GM21717 (cell line): ENCODE data around the gene MYPN.
"Not testable (repeated sequence)": the region's sequence is repeated elsewhere in the genome, so short reads cannot be mapped to it uniquely, and the experiment has no call there.

Source experiments
- ATAC-seq: cut with Tn5 transposase; IDR thresholded peaks from one replicate; pipeline ENCODE4 v1.9.1; 2021; ENCODE audit warnings: mild to moderate bottlenecking, moderate library complexity; ENCODE audit not compliant: unreplicated experiment

The MYPN gene

DNA sequence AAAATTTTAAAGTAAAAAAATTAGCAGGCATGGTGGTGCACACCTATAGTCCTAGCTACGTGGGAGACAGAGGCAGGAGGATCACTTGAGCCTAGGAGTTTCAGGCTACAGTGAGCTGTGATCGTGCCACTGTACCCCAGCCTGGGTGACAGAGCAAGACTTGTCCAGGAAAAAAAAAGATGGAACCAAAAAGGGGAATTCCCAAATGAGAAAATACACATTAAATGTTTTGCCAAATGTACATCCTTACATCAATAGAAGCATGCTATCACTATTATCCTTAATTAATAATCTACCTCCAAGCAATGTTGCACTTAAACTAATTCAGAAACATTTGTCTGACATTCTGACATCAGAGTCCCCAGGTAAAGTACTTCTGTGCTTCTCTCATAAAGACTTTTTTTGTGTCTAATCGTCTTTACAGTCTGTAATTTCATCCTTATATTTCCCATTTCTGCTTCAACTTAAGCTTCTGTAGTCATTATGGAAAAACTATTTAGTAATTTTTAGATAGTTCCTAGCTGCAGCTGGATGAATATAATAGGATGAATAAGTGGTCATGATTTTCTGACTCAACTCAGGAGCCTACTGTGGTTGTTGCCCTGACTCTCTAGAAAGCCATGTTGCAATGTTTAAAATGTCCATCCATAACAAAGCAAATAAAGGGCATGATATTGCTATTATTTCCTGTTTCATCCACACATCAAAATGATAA is 57.7 kb downstream of the MYPN start:
- no peak for ATAC-seq

GRCh38 chr10:68167586-68168189 is 58.4 kb downstream of the MYPN start:
- ATAC-seq = no peak

GRCh38 chr10:68171539-68172080 is 62.3 kb downstream of the MYPN start:
- no peak for ATAC-seq

DNA sequence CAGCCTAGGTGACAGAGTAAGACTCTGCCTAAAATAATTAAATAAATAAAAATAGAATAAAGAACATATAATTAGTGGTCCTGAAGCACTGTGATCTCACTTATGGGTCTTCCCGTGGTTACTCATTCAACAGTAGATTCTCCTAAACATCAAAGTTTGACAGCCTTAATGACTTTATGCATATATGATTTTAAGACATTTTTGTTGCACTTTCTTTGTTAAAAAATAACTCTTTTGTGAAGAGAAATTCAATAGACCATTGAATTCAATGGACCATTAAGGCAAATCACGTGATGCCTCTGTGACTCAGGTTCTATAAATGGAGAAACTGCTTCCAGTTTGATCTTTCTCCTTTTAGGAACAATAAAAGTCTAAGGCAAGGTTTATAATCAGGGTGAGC is 63.0 kb downstream of the MYPN start:
- ATAC-seq = no peak

DNA sequence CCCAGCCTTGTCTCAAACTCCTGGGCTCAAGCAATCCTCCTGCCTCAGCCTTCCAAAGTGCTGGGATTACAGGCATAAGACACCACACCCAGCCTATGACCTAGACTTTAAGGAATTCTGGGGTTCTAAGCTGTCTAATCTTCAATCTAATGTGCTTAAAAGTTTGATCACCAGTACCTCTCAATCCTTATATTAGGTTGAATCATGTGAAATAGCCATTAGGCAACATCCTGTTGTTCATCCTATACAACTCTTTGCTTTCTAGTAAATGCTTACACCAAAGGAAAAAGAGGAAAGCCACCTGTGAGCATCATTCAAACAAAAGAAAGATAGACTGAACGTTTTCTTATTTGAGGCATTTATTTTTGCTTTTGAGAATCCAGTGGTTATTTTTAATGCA is 66.7 kb downstream of the MYPN start:
- ATAC-seq = no peak

DNA sequence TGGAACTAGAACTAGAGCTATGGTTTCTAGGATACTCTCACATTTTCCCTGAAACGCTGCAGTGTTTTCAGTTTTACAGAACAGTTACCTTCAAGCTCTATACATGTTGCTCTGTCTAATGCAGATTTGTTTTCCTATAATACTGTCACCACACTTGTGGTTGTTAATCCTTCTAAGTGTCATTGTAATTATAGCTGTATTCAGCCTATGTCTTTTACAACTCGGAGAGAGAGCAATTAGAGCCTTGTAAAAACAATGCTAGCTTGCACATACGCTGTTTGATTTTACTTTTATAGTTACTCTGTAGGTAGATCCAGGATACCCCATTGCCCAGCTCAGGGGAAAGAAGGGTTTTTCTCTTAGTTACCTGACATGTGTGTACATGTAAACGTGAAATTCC is 67.5 kb downstream of the MYPN start:
- no peak for ATAC-seq

- ATAC-seq = no peak
Observed at GRCh38 chr10:68178592-68178991, 69.3 kb downstream of the MYPN start.

DNA sequence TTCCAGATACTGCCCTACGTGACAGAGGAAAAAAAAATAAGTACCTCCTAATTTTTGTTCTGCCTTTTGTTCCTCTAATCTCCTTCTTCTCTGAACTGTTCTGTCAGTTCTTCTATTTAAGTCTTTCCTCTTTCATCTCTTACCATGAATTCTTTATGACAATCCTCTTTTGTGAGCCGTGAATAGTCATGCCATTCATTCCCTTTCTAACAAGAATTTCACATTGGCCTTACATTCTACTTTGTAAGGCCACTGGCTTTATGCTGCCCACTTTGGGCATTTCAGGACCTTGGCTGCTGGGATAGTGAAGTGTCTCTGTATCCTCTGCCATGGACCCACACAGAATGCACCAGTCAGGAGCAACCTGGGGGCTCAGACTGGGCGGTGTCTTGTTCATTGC is 69.7 kb downstream of the MYPN start:
- ATAC-seq = no peak

DNA sequence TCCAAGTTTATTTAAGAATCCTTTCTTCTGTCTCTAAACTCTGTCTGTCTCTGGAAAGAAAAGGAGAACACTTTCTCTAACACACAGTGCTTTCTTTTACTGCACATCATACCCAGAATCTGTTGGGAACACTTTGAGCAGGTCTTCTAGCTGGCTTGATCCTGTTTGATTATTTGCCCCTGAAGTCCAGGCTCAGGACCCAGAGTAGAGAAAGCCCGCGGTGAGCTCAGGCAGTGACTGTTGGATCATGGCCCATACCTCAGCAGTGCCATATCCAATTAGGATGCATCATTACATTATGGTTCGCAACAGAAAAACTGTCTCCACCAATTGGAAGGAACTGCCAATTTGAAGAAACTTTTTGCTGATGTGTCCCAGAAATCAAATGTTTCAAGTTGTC is 71.2 kb downstream of the MYPN start:
- ATAC-seq = no peak

GRCh38 chr10:68184546-68184945 is 75.3 kb downstream of the MYPN start:
- no peak for ATAC-seq

DNA sequence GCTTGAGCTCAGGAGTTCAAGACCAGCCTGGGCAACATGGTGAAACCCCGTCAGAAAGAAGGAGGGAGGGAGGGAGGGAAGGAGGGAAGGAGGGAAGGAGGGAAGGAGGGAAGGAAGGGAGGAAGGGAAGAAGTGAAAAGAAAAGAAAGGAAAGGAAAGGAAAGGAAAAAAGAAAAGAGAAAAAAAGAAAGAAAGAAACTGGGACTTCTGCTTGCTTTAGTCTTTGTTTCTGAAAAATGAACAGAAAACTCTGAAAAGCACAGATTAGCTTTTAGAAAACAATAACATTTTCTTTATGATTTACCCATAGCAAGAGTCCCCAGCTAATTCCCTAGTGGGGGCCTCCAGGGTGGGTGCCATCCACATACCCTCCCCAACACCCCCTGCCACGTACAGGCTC is 75.8 kb downstream of the MYPN start:
- ATAC-seq = no peak

GRCh38 chr10:68188835-68189234 is 79.5 kb downstream of the MYPN start:
- ATAC-seq = no peak

DNA sequence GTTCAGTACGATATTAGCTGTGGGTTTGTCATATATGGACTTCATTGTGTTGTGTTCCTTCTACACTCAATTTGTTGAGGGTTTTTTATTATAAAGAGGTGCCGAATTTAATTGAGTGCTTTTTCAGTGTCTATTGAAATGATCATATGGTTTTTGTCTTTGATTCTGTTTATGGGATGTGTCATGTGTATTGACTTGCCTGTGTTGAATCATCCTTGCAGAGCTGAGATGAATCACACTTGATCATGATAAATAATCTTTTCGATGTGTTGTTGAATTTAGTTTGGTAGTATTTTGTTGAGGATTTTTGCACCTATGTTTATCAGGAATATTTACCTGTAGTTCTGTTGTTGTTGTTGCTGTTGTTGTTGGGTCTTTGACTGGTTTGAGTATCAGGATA is 82.8 kb downstream of the MYPN start:
- no peak for ATAC-seq

DNA sequence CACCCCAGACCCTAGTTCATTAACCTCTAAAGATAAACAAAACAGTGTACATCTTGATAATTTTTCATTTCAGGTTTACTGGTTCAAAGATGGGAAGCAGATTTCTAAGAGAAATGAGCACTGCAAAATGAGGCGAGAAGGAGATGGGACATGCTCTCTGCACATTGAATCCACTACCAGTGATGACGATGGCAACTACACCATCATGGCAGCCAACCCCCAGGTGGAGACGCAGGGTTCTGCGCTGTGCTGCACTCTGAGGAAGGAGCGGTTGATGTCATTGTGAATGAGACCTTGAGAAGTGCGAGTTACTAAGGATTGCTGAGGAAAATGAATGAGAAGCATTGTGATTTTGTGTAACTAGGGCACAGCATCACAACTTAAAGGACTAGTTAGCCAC is 85.0 kb downstream of the MYPN start:
- no peak for ATAC-seq

GRCh38 chr10:68195776-68196175 is 86.5 kb downstream of the MYPN start:
- not testable (repeated sequence) for ATAC-seq

- ATAC-seq = no peak
Observed at GRCh38 chr10:68196701-68197100, 87.4 kb downstream of the MYPN start.

- ATAC-seq = no peak
Observed at GRCh38 chr10:68202960-68203353, 93.7 kb downstream of the MYPN start.

DNA sequence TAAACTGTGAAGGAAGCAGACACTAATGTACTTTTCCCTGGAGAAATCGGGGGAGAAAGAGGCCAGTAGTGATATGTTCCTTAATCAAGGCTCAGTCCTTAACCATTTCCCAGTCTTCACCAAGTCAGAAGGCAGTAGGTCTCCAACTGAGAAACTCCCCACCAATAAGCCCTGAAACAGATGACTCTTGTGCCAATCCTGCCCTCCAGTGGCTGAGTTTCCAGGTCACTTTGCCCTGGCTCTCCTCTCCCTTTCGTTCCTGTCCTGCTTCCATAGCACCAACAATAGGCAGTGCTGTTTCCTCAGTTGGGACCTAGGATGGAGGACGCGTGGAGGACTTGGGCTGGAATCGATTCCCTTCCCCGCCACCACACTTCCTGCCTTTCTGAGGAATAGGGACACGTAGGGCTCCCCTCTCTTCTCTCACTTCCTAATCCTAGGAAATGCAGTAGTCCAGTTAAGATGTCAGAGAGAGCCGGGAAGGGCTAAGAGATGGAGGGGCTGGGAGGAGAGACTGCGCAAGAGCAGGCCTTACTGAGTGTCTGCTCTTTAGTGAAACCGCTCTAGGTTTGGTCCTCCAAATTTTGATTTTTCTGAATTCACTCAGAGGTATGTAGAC is 99.2 kb downstream of the MYPN start:
- no peak for ATAC-seq

DNA sequence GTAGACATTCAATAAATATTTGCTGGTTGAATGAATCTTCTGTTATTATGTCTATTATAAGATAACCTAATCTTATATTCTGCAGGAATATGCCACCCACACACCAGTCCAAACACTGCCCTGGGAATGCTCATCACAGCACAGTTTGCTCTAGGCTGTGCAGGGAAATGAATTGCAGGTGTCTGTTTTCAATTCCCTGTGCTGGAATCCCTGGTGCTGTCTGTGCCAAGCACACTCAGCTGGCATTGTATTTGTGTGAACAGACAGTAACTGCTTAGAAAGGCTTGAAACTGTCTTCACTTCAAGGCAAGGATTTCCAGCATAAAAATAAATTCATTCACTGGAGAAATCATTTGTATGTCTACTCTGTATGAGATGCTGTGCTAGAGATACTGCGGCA is 102.4 kb downstream of the MYPN start:
- ATAC-seq = no peak

GRCh38 chr10:68212721-68213352 is 103.5 kb downstream of the MYPN start:
- no peak for ATAC-seq

DNA sequence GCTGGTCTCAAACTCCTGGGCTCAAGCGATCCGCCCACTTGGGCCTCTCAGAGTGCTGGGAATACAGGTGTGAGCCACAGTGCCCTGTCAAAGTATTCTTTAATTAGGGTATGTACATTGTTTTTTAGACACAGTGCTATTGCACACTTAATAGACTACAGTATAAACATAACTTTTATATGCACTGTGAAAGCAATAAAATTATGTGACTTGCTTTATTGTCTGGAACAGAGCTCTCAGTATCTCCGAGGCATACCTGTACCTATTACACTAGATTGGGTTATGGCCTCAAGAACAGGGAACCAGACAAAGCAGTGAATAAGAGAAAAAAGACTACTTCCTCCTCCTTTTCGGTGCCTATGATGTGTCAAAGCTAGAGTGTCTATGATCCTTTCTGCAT is 109.5 kb downstream of the MYPN start:
- ATAC-seq = no peak

- no peak for ATAC-seq
Observed at GRCh38 chr10:68221196-68221595, 111.9 kb downstream of the MYPN start.
